IgD-negative memory B cell (primary cell): ENCODE measurements around the gene HAO2. TPM values are rescaled to one million over a fixed set of nuclear protein-coding genes. Genes with fewer than 3 reads are reported as not detected.

Experiments
- H3K27ac Mint-ChIP-seq, 3 donors: one replicate each; pipeline ENCODE4 v1.8.0; 2020 to 2022; ENCODE audit warnings: mild to moderate bottlenecking in 3 of 3, mixed read lengths in 3 of 3, moderate library complexity in 1 of 3
- H3K27me3 Mint-ChIP-seq: one replicate; pipeline ENCODE4 v1.8.0; 2021; ENCODE audit warnings: mixed read lengths
- H3K36me3 Mint-ChIP-seq: one replicate; pipeline ENCODE4 v1.8.0; 2020; ENCODE audit warnings: mild to moderate bottlenecking, mixed read lengths
- H3K4me1 Mint-ChIP-seq, 3 donors: one replicate each; pipeline ENCODE4 v1.8.0; 2020 to 2022; ENCODE audit warnings: mixed read lengths in 3 of 3, mild to moderate bottlenecking in 1 of 3
- H3K4me3 Mint-ChIP-seq, 4 donors: one replicate each; pipeline ENCODE4 v1.8.0; 2020 to 2022; ENCODE audit warnings: mild to moderate bottlenecking in 4 of 4, mixed read lengths in 4 of 4, moderate library complexity in 3 of 4
- H3K9me3 Mint-ChIP-seq, 3 donors: one replicate each; pipeline ENCODE4 v1.8.0; 2020 to 2021; ENCODE audit warnings: mixed read lengths in 3 of 3, mild to moderate bottlenecking in 1 of 3
- polyA plus RNA-seq: library from polyadenylated mRNA; unstranded; fragments of 300-500 nt; fragmentation: Illumina TruSeq; gene quantifications from one replicate; pipeline ENCODE4 v1.2.3, GENCODE V29; 2021

Gene HAO2
- polyA plus RNA-seq, 1 donor from 2014 or later, result not detected

DNA sequence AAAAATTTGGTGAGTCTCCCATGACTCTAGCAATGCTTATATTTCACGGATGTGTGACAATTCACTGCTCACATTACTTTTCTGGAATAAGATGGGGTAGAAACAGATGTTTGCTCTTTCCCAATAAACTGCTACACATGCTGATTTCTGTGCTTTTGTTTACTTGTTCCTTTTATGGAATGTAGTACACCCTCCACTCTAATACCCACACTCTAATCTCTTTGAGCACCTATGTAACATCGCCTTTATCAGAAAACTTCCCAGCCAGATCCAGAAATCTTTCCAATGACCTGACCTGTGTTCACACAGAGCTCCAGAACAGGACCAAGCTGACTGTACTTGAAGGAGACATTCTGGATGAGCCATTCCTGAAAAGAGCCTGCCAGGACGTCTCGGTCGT, 50.5 kb downstream of the HAO2 start:
- Mint-ChIP-seq H3K36me3 (no peaks in the 10 kb centered on the region), H3K9me3 (peaks cover 0 to 2% (median 0%) of the 10 kb centered on the region in 3 donors), H3K4me1 (no peaks in the 10 kb centered on the region)

DNA sequence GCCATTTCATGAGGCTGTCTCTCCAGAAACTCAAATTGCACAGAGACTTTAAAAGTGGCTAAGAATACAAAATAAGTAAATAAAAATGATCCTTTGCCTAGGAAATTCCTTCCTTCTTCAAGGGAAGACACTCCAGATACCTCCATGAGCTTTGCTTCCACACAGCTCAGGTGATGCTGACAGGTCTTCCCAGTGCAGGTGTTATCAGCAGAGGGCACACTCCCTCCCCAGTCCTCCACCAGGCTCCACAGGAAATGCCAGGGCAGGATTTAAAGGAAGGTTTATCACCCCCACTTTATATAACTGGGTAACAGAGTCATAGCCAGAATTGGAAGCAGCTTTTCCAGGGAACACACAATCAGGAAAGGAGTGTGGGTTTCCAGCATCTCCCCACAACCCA, 52.1 kb downstream of the HAO2 start:
- Mint-ChIP-seq H3K4me3 (no peak overlapping the region), H3K4me1 (no peaks in the 10 kb centered on the region), H3K27me3 (peaks cover 3% of the 10 kb centered on the region), H3K9me3 (peaks cover 0 to 2% (median 0%) of the 10 kb centered on the region in 3 donors), H3K27ac (no peak overlapping the region), H3K36me3 (no peaks in the 10 kb centered on the region)

More for the DNA sequence above, 50.5 kb downstream of the HAO2 start:
- Mint-ChIP-seq H3K27ac (no peak overlapping the region), H3K27me3 (peaks cover 3% of the 10 kb centered on the region), H3K4me3 (no peak overlapping the region)

DNA sequence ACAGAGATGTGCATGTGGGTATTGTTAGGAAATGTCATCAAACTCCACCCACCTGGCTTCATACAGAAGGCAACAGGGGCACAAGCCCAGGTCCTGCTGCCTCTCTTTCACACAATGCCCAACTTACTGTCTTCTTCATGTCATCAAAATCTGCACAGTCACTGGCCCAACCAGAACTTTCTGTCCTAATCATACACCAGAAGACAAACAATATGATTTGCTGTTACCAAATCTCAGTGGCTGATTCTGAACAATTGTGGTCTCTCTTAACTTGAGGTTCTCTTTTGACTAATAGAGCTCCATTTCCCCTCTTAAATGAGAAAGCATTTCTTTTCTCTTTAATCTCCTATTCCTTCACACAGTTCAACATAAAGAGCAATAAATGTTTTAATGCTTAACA, 54.0 kb downstream of the HAO2 start:
- H3K36me3 Mint-ChIP-seq, result no peaks in the 10 kb centered on the region
- peaks cover 5% of the 10 kb centered on the region for H3K27me3 Mint-ChIP-seq
- H3K4me3 Mint-ChIP-seq, result no peak overlapping the region
- H3K9me3 Mint-ChIP-seq, result peaks cover 0 to 2% (median 0%) of the 10 kb centered on the region in 3 donors
- H3K4me1 Mint-ChIP-seq, result no peaks in the 10 kb centered on the region
- no peak overlapping the region for H3K27ac Mint-ChIP-seq

DNA sequence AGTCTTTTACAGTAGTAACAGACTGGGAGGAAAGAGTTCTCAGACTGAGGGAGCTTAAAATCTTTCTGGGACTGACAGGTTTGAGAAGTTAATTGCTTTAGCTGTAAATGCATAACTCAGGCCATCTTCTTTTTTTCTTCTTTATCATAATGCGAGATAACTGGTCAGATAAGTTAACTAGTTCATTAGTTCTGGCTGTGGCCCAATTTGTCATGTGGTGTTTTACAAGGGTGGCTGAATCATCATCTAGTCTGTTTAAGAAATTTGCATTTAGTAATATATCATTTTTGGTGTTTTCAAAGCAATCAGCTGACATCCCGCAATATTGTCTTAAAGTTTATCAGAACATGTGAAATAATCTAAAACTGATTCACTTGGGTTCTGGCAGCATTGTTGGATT, 60.4 kb downstream of the HAO2 start:
- Mint-ChIP-seq H3K9me3 (peaks cover 0 to 3% (median 0%) of the 10 kb centered on the region in 3 donors), H3K4me1 (no peaks in the 10 kb centered on the region), H3K4me3 (no peak overlapping the region), H3K27me3 (peaks cover 8% of the 10 kb centered on the region), H3K27ac (no peak overlapping the region), H3K36me3 (no peaks in the 10 kb centered on the region)

DNA sequence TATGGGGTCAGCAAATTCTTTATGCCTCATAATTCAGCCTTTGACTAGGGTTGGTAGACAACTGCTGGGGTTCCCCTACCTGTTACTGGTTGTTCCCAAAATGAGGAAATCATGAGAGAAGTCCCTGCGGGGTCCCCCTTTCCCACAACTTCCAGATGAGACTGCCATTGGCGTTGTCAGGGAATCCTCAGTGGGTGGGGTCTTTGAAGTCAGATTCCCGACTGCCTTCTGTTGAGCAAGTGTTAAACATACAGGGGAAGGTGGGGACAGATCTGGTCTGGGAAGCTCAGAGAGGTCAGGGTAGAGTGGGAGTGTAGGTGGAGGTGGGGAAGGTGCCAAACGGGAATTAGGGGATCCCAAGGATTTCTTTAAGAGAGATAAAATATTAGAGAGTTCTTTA, 61.1 kb downstream of the HAO2 start:
- Mint-ChIP-seq H3K4me3 (no peak overlapping the region), H3K9me3 (peaks cover 0 to 3% (median 0%) of the 10 kb centered on the region in 3 donors), H3K36me3 (no peaks in the 10 kb centered on the region), H3K4me1 (no peaks in the 10 kb centered on the region), H3K27ac (no peak overlapping the region), H3K27me3 (peaks cover 8% of the 10 kb centered on the region)

DNA sequence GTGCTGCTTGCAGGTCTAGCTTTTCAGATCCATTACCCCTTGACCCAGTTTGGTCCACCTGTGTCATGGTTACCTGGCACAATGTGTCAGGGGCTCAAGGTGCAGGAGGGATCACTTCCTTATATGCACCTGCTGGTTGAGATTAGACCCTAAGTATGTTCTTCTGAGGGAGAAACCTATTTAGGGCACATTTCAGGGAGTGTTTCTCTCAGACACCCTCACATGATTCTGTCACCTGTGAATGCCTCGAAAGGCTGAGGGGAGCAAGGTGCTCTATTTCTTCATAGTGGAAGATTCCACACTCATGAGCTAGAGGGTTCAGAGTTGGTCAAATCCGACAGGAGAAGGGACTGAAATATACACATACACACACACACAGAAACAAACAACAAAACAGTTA, 61.9 kb downstream of the HAO2 start:
- no peaks in the 10 kb centered on the region for H3K36me3 Mint-ChIP-seq
- H3K9me3 Mint-ChIP-seq, result peaks cover 0 to 3% (median 0%) of the 10 kb centered on the region in 3 donors
- no peak overlapping the region for H3K4me3 Mint-ChIP-seq

DNA sequence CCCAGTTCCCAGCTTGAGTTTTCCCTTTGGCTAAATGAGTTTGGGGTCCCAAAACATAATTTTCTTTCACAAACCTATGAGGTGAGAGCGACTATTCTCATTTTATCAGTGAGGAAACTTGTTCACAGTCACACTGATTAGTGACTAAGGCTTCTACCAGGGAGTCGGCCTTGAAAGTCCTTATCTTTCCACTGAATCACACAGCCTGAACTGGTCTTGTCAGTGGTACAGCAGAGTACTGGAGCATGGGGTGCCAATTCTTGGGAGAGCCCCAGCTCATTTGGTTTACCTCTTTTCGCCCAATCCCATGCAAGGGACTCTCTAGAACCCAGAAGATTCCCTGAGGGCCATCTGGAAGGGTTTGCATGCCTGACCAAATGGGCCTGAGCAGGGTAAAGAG, 63.3 kb downstream of the HAO2 start:
- Mint-ChIP-seq H3K27me3 (peaks cover 8% of the 10 kb centered on the region), H3K4me1 (no peaks in the 10 kb centered on the region), H3K9me3 (peaks cover 0 to 3% (median 0%) of the 10 kb centered on the region in 3 donors), H3K36me3 (no peaks in the 10 kb centered on the region), H3K4me3 (no peak overlapping the region), H3K27ac (no peak overlapping the region)

More for the DNA sequence above, 61.9 kb downstream of the HAO2 start:
- Mint-ChIP-seq H3K27me3 (peaks cover 8% of the 10 kb centered on the region), H3K27ac (peak overlapping the region in 1 of 3 donors; percentile 37), H3K4me1 (no peaks in the 10 kb centered on the region)

DNA sequence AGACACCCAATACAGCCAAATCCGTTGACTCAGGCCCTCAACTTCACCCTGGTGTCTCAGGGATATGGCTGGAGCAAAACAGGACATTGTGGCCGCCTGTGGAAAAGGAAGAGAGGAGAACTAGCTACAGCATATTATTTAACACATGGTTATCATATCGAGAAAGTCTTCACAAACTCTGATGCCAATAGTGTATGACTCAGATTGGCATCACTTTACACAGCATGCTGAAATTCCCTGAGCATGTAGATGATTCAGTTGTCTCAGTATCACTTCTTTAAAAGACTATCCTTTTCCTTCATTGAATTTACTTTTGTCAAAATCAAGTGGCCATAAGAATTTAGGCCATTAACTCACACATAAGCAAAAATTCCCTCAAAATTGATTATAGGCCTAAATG, 66.5 kb downstream of the HAO2 start:
- Mint-ChIP-seq H3K4me3 (no peak overlapping the region), H3K4me1 (no peaks in the 10 kb centered on the region), H3K27me3 (peaks cover 6% of the 10 kb centered on the region), H3K27ac (no peak overlapping the region), H3K36me3 (no peaks in the 10 kb centered on the region), H3K9me3 (peaks cover 0 to 1% (median 0%) of the 10 kb centered on the region in 3 donors)

DNA sequence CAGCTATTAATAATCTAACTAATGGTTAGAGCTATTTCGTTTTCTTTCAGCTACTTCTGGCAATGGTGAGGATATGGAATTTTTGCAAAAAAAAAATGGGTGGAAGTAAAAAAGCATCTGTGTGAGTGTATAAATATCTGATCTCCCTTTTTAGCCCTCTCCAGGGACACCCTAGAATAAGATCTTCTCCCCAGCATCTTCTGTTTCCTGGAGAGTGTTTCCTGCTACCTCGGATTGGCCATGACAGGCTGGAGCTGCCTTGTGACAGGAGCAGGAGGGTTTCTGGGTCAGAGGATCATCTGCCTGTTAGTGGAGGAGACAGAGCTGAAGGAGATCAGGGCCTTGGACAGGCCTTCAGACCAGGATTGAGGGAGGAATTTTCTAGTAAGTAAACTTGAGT, 70.2 kb downstream of the HAO2 start:
- Mint-ChIP-seq H3K4me3 (no peak overlapping the region), H3K27me3 (peaks cover 9% of the 10 kb centered on the region), H3K36me3 (no peaks in the 10 kb centered on the region), H3K4me1 (no peaks in the 10 kb centered on the region), H3K9me3 (no peaks in the 10 kb centered on the region), H3K27ac (no peak overlapping the region)

DNA sequence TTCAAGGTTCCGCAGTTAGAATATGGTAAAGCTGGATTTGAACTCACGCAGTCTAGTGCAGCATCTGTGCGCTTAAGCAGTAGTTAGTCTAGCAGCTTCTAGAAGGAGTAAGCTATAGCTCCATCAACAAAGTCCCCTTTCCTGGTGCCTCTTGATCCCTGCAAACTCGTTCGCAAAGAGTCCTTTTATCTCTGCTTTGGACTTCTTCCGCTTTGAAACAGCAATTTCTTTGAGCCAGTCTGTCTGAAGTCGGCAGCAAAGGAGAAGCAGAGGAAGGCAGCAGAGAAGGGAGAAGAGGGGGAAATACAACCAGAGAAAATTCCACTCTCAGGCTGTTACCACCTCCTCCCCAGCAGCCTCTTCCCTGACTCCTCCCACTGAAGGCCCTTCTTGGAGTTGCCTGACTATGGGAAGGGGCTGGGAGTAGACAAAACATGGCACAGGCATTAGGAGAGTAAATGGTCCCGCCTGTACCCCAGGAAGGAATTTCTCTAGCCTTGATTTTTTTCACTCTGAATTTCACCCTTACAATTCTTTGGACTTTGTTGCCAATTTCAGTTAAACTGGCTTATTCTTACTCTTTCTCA, 72.2 kb downstream of the HAO2 start:
- Mint-ChIP-seq H3K36me3 (no peaks in the 10 kb centered on the region), H3K4me3 (no peak overlapping the region), H3K9me3 (no peaks in the 10 kb centered on the region), H3K27me3 (peaks cover 9% of the 10 kb centered on the region), H3K27ac (no peak overlapping the region), H3K4me1 (no peaks in the 10 kb centered on the region)

DNA sequence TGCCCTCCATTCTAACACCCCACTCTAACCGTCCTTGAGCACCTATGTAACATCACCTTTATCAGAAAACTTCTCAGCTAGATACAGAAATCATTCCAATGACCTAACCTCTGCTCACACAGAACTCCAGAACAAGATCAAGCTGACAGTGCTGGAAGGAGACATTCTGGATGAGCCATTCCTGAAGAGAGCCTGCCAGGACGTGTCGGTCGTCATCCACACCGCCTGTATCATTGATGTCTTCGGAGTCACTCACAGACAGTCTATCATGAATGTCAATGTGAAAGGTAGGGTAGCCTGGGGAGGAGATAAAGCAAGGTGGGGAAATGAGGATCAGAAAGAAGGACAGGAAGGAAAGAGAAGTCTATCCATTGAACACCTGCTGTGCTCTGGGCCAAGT, 74.2 kb downstream of the HAO2 start:
- Mint-ChIP-seq H3K36me3 (no peaks in the 10 kb centered on the region), H3K27ac (no peak overlapping the region), H3K4me1 (no peaks in the 10 kb centered on the region), H3K9me3 (no peaks in the 10 kb centered on the region), H3K4me3 (no peak overlapping the region), H3K27me3 (peaks cover 9% of the 10 kb centered on the region)

Other genes starting within 250 kb of the HAO2 start
- gene WARS2, start 228.1 kb upstream of the HAO2 start, polyA plus RNA-seq, result 12.1 TPM
- gene HSD3B2, start 46.4 kb downstream of the HAO2 start, polyA plus RNA-seq, result not detected
- not detected for gene HSD3B1, start 138.4 kb downstream of the HAO2 start, polyA plus RNA-seq